ENCODE results near the gene RGS13.
"Not testable (repeated sequence)": the region's sequence is repeated elsewhere in the genome, so short reads cannot be mapped to it uniquely, and the experiment has no call there.

The RGS13 gene

DNA sequence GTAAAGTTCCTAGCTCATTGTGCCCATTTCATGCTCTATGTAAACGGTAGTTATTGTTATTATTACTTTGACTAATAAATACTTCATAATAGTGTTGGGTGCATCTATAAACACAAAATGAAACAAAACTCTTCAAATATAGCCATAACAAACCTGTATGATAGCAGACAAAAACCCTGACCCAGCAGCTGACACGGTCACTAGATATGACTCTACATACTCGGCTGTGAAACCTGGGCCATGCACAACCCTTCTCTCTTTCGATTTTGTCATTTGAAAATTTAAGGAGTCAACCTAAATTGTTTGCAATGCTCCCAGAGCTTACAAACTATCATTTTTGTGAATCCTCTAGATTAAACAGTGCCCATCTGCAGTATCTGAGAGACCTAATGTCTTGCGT, 8.0 kb upstream of the RGS13 start:
- no peak for DNase-seq

DNA sequence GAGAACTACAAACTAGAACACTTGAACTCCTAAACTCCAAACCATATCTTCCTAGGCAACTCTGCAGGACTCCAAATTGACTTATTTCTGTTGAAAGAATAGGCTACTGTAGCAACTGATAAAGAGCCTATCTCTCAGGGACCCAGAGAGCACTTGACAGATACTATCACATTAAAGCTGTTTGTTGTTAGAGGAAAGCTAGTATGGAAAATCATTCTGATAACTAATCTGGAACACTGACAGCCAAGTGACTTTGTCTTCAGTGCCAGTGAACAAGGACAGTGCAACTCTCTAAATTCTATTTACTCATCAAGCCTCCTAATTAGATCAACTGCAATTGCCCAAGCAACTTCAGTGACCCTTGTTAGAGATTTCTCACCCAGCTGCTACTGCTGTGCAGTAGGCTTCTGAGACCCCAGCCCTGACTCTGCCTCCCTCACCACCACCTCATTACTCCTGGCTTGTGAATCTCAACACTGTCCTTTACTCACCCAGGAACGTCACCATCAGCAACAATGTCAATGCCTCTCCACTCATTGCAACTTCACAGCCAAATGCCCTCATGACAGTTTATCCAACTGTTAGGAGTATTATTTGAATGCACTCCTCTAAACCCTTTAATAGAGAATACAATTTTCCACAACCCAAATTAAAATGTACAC, 7.4 kb upstream of the RGS13 start:
- no peak for DNase-seq

DNA sequence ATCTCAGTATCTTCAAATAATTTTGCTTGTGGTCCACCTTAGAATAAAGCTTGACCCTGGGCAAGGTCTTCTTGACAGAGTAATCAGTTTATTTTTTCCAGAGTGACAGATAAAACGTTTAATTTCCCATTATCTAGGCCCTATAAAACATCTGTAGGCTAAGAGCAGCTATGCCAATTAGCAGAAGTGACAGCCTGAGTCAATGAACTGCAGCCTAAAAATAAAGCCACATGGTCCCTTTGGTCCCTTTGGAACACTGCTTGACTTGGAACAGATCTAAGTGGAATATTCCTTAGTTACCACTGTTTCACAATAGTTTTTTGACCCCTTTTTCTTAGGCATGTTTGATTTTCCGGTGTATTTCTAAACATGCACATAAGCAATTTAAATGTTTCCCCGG, 6.3 kb upstream of the RGS13 start:
- no peak for DNase-seq

DNA sequence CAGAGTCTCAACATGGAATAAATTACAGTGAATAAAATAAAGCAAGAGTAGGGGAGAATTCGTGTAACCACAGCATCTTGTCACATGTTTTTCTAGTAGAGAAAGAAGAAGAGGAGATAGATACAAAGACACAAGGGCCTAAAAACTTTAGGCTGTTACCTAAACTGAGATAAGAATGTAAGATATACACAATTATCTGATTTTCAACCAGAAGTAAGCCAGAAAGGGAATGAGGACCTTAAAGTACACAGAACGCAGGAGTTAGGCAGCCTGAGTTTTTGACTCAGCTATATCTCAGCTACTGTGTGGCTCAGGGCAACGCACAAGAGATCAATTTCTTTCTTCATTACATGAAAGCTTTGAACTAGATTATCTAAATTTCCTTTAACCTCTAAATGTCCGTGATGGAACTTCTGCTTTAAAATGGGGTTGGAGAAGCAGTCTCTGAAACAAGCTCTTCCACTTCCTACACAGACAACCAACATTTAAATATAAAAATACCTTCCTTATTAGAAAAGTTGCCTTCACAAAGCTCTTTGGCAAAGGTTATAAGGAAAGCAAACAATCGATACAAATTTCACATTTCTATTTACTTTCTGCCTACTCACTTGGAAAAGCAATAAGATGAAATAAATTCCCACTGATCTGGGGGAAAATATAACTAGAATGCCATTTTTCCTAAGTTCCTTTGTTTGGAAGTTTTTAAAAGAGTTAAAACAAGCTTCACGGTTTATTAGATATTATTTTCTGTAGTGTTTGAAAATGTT, 5.2 kb upstream of the RGS13 start:
- DNase-seq = no peak

DNA sequence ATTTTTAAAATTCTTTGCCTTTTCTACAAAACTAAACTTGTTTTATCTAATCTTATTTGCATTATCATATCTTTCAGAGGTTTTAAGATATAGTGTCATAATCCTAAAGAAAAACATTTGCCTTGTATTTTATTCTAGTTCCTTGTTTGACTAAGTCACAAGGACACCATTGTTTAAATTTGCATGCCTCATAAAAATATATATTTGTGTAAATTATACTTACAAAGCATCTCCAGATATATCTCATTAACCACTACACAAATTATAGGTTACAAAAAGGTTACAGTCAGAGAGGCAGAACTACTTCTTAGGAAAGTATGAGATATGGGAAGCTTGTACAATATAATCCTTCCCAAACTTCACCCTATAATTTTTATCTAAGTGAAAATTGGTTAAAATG, 4.2 kb upstream of the RGS13 start:
- DNase-seq = no peak

DNA sequence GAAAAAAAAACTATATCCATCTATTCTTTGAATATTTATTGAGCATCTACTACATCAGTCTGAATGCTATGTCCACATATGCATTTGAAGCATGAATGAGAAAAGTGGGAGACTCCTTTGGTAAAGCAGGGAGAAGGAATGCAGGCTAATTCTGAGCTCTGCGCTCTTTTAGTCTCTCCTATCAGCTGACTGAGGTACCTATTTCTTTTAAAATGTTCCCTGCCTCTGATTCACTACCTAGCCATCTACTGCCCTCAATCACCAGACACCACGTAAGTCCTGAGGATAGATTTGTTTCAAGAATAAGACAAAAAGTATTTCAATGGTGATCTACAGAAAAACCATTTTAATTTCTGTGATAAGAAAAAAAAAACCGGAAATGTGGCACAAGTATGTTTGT, 3.8 kb upstream of the RGS13 start:
- no peak for DNase-seq

DNA sequence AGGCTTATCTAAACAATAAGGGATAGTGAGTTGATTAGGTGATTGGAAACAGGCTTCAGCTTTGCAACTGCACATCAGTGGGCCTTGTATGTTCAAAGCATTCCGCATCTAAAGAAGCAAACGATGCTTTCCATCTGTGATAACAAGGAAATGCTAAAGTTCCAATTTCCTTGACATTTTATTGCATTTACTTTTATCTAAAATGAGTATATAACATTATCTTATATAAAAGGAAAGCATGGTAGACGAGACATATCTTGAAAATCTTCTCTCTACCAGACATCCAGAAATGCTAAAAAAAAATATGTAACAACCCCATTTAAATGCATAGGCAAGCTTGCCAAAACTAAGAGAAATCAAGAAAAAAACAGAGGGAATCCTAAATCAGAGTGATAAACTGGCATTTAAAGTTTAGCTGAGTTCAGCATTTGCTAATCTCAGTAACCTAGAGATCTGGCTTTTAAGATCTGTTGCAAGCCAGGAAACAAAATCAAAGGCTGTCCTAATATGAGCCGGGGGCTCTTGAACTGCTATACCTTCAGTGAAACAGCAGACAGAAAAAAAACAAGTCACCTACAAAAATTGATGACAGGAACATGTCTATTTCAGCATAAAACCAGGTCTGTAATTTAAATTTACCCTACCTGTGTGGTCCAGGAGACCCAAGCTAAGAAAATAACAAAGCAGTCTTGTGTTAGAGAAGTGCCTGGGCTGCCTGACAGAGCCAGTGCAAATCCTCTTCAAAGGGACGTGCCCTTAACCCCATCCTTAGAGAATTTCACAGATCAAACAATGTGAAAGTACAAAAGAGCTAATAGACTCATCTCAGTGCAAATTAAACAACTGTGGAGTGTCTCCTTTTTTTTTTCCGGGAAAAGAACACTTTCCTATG, 3.1 kb upstream of the RGS13 start:
- DNase-seq = no peak

DNA sequence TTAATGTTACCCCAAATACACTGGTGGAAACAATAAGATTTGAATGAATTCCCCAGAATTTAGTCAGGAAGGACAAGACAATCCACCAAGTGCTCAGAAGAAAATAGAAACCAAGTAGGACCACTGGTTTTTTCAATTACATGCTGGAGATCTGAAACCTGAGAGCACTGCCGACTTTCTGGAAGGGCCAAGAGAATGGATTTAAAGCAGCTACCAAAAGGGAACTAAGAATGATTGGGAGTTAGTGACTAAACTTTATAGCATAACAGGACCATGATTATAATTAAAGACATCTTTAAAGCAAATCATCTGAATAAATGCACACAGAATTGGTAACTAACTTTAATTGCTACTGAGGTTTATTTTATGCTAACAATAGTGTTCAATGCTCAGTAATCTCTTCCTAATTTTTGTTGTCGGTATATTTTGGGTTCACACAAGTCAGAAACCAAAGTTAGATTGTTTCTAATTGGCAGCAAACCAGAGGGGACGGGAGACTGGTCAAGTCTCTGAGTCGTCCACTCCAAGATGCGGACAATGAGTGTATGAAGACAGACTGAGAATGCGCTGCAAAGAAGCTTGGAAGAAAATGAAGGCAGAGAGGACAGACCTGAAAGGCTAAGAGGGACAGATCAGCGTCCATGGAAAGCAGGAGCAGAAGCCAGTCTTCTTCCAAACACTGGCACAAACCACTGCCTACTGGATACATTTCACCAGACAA, 2.3 kb upstream of the RGS13 start:
- DNase-seq = no peak

DNA sequence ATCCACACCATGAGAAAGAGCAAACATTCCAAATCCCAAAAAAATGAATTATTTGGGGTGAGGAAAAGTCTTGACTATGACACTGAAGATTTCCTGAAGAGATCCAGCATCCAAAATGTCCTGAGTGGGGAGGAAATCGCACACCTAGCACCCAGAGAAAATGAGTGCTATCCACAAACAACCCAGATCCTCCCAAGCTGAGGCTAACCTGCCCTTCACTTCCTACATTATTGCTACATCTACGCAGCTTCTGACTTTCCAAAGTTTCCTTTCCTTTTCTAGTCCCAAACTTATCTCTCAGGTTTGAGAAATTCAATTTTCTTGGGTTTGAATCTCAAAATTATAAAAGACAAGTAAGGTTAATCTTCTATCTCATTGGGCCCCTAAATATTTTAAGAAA, 906 bp upstream of the RGS13 start:
- no peak for DNase-seq

DNA sequence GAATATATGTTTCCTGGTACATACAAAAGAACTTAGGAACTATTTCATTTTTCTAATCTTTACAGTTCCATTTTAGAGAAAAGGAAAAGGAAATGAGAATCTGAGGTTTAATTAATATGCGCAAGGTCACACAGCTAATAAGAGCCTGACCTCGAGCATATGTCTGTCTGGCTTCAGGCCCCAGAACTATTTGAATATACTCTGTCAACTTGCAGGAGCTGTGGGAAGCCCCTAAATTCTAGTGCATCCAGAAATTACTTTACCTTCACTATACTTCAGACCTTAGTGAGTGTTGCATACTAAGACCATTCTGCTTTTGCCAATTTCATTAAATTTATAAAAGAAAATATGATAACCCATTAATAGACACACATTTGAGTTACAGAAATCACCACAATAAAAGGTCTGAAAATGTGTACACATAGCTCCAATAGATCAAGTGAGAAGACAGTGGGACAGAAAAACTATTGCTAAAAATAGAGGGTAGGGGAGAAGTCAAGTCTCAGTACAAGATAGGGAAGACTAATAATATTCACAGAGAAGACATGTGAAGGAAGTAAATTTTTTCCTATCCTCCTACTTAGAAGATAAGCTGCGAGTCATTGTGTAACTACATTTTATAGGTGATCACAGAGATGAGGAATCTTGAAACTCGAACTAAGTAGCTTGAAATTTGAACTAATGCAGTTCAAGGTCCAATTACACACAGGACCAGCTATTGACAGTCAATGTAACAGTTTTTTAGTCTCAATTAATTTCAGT, 3.8 kb downstream of the RGS13 start:
- DNase-seq = no peak

DNA sequence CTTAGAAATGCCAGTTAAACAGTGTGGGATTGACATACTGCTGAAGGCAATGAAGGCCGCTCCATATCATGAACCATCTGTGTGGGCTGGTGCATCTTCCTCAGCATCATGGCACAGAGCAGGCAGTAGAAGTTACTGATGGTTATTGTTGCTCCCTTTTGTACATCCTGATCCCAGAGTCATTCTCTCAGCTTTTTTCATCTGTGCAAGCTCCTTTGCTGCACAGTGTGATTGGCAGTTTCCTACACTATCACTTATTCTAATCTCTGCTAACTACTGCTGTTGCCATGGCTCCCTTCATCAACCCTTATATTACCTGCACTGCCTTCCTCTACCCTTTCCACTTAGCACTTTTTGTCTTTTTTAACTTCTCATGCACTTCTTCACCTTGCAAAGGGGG, 16.2 kb downstream of the RGS13 start:
- DNase-seq = no peak

DNA sequence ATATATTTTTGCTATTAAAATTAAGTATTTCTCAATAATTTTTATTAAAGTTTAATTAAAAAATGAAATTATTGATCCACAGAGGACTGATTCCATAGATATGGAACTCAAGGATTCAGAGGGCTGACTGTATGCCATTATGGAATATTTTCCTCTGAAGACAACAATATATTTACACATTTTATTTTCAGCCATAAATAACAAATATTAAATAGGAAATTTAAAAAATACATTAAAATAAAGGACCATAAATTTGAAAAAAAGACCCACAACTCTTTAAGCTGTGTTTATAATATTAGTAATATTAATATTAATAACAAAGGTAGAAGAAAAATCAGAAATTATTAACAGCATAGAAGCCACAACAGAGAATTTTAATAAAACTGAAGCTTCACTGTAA, 18.2 kb downstream of the RGS13 start:
- no peak for DNase-seq

DNA sequence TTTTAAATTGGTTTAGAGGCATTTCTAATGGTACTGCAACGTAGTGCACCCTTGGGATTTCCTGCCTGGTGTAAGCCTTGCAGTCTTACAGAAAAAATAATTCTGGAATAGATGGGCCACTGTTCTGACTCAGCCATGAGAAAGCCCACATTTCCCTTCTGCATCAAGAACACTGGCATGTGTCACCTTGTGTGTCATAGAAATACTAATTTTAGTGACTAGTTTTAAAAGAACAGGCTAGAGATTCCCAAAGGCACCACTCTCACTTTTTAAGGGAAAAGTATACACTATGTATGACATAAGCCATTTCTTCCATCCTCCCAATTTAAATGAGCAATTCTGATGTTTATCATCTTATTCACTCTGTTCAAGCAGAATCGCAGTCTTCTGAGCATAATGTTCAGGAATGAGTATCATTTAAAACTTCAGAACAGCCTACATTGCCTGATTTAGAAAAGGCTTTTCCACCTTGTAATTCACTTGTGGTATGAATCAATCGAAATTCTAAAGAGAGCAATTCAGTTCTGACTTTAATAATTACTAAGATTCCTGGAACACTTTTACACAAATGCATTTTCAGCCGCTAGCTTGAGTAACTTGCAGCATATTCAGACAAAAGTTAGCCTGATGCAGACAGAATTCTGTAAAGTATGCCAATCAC, 18.8 kb downstream of the RGS13 start:
- DNase-seq = no peak

DNA sequence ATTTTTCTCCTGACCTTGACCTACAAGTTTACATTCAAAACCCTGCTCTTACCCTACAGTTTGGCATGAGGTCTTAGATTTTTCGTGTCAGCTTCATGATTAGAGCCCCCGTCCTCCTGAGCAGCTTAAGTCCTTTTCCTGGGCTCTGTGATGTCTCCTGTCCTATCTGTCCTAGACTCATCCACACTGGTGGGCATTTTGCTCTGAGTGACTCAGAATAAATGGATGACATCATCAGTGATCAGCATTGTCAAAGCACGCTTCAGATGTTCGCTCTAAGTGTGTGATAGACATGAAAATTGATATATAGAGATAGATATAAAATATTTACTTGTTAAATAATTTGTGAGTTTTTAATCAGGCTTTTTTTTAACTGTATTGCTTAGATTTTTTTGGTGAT, 21.8 kb downstream of the RGS13 start:
- no peak for DNase-seq

DNA sequence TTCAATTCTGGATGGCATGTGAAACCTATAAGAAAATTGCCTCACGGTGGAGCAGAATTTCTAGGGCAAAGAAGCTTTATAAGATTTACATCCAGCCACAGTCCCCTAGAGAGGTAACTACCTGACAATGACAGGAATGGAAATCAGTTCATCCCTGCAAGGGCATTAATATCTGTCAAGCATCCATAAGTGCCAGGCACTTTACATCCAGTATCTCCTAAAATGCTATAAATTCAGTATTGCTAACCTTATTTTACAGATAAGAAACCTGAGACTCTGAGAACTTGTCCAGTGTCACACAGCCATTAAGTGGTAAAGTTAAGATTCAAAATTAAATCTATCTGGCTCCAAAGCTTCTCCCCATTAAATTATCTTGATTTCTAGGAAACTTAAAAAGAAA, 22.3 kb downstream of the RGS13 start:
- no peak for DNase-seq

DNA sequence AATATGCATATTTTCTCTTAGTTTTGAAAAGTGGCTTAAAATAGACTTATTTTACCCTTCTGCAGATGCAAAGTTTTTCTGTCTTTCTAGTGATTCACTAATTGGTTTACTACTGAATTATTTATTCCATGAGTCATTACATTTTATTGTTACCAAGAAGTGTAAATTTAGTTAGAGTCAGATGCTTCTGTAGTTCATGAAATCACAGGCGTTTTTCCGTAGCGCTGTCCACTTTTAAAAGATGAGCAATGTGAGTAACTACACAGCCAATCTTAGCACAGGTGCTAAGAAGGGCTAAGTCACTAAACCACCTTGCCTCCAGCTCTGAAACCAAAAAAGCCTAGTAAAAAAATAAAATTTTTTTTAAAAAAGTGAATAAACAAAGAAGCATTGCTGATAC, 24.7 kb downstream of the RGS13 start:
- DNase-seq = no peak

DNA sequence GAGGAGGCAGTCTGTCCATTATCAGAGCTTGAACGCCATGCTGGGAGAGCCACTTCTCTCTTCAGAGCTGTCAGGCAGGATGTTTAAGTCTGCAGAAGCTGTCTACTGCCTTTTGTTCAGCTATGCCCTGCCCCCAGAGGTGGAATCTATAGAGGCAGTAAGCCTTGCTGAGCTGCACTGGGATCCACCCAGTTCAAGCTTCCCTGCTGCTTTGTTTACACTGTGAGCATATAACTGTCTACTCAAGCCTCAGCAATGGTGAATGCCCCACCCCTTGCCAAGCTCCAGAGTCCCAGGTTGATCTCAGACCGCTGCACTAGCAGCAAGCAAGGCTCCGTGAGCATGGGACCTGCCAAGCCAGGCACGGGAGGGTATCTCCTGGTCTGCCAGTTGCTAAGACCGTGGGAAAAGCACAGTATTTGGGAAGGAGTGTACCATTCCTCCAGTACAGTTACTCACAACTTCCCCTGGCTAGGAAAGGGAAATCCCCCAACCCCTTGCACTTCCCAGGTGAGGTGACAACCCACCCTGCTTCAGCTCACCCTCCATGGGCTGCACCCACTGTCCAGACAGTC, 32.5 kb downstream of the RGS13 start:
- peak; percentile 1 for DNase-seq

DNA sequence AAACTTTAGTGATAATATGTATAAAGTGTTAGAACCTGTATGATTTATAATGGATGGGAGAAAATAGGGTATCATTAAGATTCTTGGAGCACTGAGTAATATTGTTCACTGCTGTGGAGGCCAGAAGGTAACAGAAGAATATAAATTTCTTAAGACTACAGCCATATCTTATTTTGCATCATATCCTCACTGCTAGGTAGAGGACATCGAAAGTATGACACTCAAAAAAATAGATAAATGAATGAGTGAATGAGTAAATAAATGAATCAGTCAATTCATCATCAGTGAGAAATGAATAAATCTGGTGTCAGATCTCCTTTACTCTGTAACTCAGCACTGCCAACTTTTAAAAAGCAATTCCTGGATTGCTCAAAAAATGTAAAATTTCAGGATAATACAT, 33.2 kb downstream of the RGS13 start:
- DNase-seq = no peak

DNA sequence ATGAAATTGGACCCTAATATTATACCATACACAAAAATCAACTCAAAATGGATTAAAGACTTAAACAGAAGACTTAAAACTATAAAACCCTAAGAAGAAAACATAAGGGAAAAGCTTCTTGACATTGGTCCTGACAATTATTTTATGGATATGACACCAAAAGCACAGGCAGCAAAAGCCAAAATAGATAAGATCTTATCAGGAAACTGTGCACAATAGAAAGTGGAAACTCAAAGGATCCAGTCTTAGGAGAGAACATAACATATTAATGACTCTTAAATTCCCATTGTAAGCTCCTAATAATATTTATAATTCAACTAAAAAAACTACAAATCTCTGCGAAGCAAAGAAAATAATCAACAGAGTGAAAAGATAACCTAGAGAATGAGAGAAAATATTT, 39.8 kb downstream of the RGS13 start:
- no peak for DNase-seq

DNA sequence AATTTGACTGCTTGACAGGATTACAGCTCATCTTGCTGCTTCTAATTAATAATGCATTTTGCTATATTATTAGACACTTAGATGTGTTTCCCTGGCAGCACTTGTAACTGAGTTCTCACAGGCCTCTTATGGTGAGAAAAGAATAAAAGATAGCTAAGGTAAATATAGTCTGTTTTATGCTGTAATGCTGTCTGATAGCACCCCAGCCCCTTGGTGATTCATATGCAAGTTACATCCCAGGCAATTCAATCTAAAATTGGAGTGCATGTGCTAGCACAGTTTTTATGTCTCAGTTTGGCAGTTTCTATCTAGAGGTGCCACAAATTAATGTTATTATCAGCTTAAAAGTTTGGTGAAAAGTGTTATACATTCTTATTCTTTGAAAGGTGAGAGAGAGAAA, 42.2 kb downstream of the RGS13 start:
- no peak for DNase-seq

DNA sequence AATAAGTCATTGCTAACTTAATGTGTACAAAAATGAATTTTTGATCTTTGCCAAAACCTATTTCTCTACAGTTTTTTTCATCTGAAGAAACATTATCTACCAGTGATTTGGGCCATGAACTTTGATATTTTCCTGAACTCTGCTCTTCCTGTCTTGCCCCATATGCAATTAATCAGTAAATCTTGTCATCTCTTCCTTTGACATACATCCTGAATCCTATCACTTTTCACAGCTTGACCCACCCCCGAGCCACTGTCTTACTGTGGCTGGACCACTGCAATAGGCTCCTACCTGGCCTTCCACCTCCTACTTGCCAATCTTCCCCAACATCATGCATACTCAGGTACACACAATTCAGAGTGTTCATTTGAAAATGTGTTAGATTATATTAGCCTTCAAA, 46.4 kb downstream of the RGS13 start:
- DNase-seq = no peak

DNA sequence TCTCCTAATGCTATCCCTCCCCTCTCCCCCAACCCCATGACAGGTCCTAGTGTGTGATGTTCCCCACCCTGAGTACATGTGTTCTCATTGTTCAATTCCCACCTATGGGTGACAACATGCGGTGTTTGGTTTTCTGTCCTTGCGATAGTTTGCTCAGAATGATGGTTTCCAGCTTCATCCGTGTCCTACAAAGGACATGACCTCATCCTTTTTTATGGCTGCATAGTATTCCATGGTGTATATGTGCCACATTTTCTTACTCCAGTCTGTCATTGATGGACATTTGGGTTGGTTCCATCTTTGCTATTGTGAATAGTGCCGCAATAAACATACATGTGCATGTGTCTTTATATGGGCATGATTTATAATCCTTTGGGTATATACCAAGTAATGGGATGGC, 47.1 kb downstream of the RGS13 start:
- not testable (repeated sequence) for DNase-seq

Data from NCI-H748 treated with DMSO at 0.1 percent for 48 hours (cell line).